ENCODE results near the gene GDPD5.
A peak's percentile ranks its signal among the peaks of the same experiment; 100 is the strongest.

- TF ChIP-seq CTCF (IDR thresholded peaks at IDR 0.05; ENCODE audit: borderline replicate concordance, extremely low read depth, low read length, poor library complexity, severe bottlenecking) = peak; percentile 88
- no peak for TF ChIP-seq EZH2 (IDR thresholded peaks at IDR 0.05; ENCODE audit: borderline replicate concordance, low read depth, low read length, severe bottlenecking)
Observed at GRCh38 chr11:75532200-75533048, 6.7 kb upstream of the GDPD5 start.
